ENCODE data around the gene SET. TPM values are rescaled to one million over a fixed set of nuclear protein-coding genes. Genes with fewer than 3 reads are reported as not detected.

SET gene, protein sequence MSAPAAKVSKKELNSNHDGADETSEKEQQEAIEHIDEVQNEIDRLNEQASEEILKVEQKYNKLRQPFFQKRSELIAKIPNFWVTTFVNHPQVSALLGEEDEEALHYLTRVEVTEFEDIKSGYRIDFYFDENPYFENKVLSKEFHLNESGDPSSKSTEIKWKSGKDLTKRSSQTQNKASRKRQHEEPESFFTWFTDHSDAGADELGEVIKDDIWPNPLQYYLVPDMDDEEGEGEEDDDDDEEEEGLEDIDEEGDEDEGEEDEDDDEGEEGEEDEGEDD
- 381 and 459 TPM in 2 replicates for total RNA-seq

DNA sequence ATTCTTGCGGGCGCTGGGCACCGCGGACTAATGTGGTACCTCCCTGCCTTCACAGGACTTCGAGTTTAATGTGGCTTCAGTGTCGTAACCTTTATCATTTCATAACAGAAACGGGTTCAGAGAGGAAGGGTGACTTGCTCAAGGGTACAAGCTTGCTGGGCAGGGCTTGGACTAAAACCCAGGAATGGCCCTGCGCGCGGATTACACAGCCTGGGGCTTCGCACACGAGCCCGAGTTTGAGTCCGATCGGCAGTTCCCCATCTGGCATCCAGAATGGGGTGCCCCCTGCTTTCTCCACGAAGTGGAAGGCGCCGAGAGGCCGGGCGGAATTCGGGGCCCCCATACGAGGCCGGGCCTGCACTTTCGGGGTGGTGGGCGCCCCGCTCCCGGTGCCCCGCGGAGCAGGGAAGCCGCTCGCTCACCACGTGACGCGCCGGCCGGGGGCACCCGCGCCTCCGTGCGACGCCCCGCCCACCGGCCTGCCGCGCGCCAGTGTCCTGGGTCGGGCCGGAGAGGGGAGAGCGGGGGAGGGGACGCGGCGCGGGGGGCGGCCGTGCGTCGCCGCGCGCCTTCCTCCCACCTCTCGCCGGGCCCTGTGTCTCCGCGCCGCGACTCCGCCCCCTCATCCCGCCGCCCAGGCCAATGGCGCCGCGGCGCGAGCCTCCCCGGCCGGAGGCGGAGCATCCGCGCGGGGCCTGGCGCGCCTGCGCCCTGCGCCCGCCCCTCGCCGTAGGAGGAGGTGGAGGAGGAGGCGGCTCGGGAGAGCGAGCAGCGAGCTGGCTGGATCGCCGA lies at the start of gene SET:
Gene SET (plus strand): TSS at position 722 of the 792 bp plus-strand sequence. CDS start 361 bp downstream, outside the sequence.

DNA sequence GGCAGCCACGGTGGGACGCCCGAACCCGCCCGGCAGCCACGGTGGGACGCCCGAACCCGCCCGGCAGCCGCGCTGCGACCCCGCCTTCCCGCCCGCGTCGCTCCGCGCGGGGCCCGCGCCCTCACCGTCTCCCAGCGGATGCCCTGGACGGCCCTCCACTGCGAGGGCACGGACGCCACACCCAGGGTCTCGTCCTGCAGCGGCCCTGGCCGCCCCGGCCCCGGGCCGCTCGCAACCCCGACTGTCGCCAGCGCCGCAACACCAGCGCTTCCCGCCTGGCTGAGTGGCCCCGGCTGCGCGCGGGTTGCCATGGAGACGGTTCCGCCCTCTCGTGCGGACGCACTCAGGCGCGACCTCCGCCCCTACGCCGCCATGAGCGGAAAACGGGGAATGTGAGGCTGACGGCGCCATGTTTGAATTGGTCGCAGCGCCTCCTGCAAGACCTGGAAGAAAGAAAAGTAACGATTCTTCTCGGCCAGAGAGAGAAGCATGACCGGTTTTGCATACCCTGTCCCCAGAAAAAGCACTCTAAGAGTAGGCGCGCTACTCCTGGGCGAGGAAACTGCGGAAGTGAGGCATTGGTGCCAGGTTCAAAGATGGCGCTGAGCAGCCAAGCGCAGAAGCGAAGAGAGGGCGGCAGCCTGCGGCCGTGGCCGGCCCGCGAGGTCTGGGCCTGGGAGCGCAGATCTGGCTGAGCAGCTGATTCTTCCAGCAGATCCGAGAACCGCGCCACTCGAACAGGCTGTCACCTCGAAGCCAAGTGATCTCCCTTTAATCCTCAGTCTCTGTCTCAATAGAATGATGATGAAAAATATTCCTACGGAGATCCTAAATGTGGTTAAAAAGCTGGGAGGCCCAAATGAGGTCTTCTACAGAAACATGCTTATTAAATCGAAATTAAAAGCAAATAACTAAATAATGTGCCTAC lies 32.3 kb upstream of the SET start, which contains the start of gene DYNC2I2:
Gene DYNC2I2 (minus strand): TSS at position 432 of the 928 bp plus-strand sequence. CDS start 121 bp downstream, at position 311.

DNA sequence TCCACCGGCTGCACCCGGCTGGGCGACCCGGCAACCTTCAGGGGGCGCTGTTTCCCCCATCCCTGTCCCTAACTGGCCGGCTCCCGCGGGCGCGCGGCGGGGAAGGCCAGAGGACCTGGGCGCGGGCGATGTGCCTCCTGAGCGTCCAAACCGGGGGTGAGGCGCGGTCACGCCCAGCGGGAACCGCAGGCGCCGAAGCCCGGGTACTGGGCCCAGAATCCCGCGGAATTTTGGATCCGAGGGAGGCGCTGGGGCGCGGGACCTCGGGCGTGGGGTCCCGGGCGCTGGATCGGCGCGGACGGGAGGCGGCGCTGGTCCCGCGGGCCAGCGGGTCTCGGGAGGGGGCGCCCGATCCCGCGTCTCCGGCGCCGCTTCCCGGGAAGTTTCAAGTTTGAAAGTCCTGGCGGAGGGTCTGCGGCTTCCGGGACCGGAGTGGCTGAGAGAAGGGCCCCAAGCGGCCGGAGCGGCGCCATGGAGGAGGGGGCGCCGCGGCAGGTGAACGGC lies 13.5 kb downstream of the SET start, which contains the start of gene PKN3:
Gene PKN3 (plus strand): TSS at position 59 of the 504 bp plus-strand sequence. CDS start 413 bp downstream, at position 472.

DNA sequence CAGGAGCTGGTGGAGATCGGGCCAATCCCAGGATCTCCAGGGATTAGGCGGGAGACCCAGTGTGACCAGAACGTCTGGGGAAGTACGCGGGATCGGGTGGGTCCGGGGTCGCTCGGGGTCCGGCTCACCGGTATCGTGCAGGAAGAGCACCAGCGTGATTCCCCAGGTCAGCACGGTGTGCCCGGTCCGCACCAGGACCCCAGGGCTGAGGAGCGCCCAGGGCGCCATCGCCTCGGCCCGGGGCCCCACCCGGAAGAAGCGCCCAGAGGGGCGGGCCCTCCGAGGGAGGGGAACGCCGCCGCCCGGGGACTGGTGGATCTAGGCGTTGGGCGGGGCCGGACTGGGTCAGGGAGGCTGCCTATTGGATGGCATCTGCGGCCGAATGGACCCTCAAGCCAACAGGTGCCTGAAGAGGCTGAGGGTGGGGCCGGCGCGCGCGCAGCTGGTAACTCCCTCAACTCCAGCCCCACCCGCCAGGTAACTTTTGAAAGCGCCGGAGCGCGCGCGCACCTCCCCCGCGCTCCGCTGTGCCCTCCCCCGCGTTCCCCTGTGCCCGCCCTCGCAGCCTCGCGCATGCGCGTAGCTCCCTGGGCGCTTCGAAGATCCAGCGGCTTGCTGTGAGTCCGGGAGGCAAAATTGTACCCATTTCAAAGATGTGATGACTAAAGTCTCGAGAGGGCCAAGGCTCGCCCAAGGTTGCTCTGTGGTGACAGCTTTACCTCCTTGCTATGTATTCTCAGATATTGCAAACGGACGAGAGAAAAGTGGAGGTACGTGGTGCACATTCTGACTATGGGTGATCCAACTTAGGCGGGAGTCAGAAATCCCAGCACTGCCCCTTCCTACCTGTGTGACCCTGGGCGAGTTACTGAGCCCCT lies 35.1 kb downstream of the SET start, which contains the start of gene ZDHHC12:
Gene ZDHHC12 (minus strand): TSS at position 262 of the 878 bp plus-strand sequence. CDS start 34 bp downstream, at position 228.

Other genes starting within 250 kb of the SET start
- 39.2 and 56.0 TPM in 2 replicates for gene ODF2, start 233.2 kb upstream of the SET start, total RNA-seq
- gene GLE1, start 184.5 kb upstream of the SET start, total RNA-seq = 15.1 and 24.1 TPM in 2 replicates
- gene SPTAN1, start 136.6 kb upstream of the SET start, total RNA-seq = 280 and 352 TPM in 2 replicates
- 25.2 and 32.6 TPM in 2 replicates for gene DYNC2I2, start 32.4 kb upstream of the SET start, total RNA-seq
- 0.89 and 1.7 TPM in 2 replicates for gene PKN3, start 13.3 kb downstream of the SET start, total RNA-seq
- gene ZDHHC12, start 34.9 kb downstream of the SET start, total RNA-seq = 23.5 and 41.2 TPM in 2 replicates
- gene ZER1, start 82.7 kb downstream of the SET start, total RNA-seq = 20.5 and 37.4 TPM in 2 replicates
- gene TBC1D13, start 98.0 kb downstream of the SET start, total RNA-seq = 10.1 and 12.5 TPM in 2 replicates
- 11.6 and 14.0 TPM in 2 replicates for gene ENDOG, start 129.3 kb downstream of the SET start, total RNA-seq
- gene SPOUT1, start 140.6 kb downstream of the SET start, total RNA-seq = 16.0 and 28.7 TPM in 2 replicates
- 6.5 and 13.7 TPM in 2 replicates for gene KYAT1, start 192.7 kb downstream of the SET start, total RNA-seq
- 29.4 and 62.0 TPM in 2 replicates for gene LRRC8A, start 192.9 kb downstream of the SET start, total RNA-seq
- 2.1 and 3.4 TPM in 2 replicates for gene PHYHD1, start 231.8 kb downstream of the SET start, total RNA-seq

Measured in smooth muscle cell of the umbilical artery (primary cell).